ENCODE results near the gene FEZF1.

Gene FEZF1

DNA sequence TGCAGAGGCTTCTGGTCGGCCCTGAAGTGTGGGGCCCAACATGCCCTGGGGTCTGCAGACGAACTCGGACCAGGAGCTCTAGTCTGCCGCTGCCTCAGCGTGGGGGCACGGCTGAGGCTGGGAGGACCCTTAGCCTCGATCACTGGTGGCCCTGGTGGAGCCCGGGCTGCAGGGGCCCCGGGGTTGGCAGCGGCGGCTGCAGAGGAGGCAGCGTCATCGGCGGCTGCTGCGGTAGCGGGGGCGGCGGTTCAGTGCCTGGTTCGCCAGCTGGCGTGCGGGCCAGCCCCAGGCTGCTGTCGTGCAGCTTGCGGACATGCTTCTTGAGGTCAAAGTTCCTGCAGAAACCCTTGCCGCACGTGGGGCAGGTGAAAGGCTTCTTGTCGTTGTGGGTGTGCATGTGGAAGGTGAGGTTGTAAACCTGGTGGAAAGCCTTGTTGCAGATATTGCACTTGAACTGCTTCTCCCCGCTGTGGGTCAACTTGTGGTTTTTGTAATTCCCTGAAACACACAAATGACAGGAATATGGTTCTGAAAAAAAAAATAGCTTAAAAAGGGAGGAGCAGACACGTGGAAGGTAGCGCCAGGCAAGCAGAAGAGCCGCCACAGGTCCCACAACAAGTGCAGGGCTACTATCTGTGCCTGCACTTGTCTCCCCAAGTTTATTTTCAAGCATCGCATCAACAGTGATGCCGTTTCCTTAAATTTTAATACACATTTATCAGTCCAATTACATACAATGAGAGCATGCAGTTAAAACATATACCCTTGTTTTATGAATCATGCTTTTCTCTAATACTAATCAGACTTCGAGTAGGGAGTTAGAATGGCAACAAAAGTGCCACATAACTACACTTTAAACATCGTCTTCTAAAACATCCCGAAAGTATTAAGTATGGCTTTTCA, 2.4 kb downstream of the FEZF1 start:
- H3K4me3 ChIP-seq (ENCODE audit: low read depth, low read length): no peak overlapping the region
- TF ChIP-seq, protein P1, sequence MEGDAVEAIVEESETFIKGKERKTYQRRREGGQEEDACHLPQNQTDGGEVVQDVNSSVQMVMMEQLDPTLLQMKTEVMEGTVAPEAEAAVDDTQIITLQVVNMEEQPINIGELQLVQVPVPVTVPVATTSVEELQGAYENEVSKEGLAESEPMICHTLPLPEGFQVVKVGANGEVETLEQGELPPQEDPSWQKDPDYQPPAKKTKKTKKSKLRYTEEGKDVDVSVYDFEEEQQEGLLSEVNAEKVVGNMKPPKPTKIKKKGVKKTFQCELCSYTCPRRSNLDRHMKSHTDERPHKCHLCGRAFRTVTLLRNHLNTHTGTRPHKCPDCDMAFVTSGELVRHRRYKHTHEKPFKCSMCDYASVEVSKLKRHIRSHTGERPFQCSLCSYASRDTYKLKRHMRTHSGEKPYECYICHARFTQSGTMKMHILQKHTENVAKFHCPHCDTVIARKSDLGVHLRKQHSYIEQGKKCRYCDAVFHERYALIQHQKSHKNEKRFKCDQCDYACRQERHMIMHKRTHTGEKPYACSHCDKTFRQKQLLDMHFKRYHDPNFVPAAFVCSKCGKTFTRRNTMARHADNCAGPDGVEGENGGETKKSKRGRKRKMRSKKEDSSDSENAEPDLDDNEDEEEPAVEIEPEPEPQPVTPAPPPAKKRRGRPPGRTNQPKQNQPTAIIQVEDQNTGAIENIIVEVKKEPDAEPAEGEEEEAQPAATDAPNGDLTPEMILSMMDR (IDR thresholded peaks at IDR 0.05; ENCODE audit: low read depth, low read length, missing control alignments): no peak
- DNase-seq (ENCODE audit: low read depth): no peak

DNA sequence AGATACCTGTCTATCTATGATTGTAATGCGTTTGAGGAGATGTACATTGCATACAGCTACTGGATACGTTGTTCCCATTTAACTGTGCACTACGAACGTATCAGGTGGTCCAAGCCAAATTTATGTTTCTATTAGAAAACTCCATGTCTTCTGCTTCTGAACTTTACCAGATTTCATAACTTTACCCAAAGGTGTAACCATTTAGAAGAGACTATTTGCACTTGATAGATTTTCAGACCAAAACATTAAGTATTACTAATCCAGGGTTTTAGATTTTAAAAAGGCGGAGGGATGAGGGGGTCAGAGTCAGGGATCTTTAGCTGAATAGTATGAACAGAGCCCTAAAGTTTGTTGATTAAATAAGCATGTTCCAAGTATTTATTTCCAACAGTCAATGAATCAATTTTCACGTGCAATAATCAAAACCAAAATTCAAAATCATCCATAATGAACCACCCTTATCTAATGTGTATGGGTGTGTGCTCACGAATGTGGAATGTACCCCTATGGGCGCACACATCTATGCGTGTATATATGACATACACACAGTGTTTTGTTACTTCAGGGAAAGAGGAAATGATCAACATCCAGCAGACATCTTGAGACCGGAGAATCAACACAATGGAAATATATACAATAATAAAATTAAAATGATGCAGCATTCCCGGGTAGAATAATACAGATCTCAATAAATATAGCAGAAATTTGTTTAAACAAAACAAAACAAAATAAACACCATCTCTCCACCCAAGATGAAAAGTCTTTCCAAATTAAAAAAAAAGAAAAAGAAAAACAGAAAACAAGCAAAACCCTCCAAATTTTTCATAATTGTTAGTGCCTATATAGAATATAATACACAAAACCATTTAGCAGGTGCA, 3.4 kb downstream of the FEZF1 start:
- TF ChIP-seq, protein P1 (IDR thresholded peaks at IDR 0.05; ENCODE audit: low read depth, low read length, missing control alignments): no peak
- no peak for DNase-seq (ENCODE audit: low read depth)
- H3K4me3 ChIP-seq (ENCODE audit: low read depth, low read length): no peak overlapping the region

DNA sequence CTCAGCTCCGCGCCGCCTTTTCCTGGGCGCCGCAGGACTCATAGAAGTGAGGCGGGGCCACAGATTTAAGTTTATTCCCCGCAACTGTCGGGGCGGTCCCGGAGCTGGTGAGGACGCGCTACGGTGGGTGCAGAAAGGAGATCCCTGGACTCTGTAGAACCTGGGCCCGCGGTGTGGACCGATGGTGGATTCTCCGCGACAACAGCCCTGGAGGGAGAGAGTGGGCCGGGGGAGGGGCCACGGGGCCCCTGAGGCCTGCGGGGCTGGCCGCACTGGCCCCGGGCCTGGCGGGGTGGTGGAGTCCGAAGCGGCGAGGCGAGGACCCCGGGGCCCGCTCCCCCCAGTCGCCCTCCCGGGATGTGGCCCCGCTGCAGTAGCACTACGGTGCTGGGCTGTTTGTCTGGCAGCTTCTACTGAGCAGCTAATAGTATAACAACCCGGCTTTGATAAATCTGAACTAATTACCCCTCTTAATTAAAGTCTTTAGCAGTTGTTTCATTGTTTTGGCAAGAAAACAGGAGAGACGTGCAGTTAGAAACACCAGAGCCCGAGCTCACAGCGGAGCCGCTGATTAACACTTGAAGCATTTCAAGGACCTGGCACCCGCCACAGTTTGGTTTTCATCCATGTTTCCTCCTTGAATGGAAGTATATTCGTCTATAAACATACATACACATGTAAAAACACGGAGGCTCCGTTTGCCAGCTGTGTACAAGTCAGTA, 4.2 kb downstream of the FEZF1 start:
- no peak overlapping the region for H3K4me3 ChIP-seq (ENCODE audit: low read depth, low read length)
- DNase-seq (ENCODE audit: low read depth): no peak
- TF ChIP-seq, protein P1 (IDR thresholded peaks at IDR 0.05; ENCODE audit: low read depth, low read length, missing control alignments): no peak

DNA sequence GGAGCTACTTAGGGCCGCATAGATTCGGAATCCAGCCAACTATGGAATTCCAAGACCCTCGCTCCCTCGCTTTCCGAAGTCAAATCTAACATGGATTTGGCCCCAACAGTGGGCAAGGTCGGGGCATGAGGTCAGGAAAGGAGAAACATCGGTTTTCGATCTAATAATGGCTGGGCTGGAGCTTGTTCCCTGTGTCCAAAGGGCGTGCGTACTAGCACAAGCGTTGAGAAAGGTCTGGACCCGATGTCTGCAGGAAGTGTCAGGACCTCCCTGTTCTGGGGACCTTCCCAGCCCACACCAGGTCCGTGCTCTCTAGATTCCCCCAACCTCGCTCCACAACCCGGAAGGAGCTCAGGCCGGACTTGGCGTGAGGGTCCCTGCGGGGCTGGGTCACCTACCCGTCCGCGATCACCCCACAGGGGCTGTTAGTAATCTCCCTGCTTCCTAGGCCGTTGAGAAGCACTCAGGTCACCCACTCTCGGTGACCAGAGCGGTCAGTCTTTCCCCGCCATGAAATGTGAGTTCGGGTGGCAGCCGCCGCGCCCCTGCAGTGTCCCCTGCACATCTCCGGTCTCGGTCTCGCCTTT, 4.8 kb downstream of the FEZF1 start:
- no peak for DNase-seq (ENCODE audit: low read depth)
- TF ChIP-seq, protein P1 (IDR thresholded peaks at IDR 0.05; ENCODE audit: low read depth, low read length, missing control alignments): no peak
- H3K4me3 ChIP-seq (ENCODE audit: low read depth, low read length): no peak overlapping the region

DNA sequence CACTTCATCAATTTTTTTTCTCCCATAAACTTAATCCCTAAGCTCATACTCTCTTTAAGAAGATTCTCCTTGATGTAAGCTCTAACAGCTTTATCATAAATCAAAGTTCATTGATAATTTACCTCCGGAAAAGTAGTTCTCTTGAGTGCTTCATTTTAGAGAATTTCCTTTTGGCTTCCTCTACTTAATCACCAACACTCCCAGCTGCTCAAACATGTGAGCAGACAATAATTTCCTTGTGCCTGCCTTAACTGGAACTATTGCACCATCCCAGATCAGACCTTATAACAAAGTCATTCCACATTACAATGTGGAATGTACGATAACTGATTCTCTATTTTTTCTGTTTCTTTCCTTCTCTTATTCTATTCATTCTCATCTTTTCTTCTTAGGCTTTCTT, 5.9 kb downstream of the FEZF1 start:
- DNase-seq (ENCODE audit: low read depth): no peak
- H3K4me3 ChIP-seq (ENCODE audit: low read depth, low read length): no peak overlapping the region
- TF ChIP-seq, protein P1 (IDR thresholded peaks at IDR 0.05; ENCODE audit: low read depth, low read length, missing control alignments): no peak

DNA sequence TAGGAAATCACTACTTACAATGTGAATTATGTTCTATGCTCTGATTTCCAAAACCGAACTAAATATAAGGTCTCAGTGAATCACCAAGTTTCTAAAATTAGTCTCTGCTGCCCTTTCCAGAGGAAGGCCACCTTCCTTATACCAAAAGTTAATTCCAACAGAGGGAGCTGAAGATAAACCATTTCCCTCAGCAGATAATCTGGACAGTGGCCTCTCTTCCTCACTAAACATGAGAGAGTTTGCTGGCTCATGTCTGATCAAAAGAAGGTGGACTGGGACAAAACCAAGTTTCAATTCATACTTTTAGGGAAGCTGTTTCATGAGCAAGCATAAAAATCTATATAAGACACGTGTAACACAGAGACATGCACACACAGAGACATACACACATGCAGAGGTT, 6.4 kb downstream of the FEZF1 start:
- DNase-seq (ENCODE audit: low read depth): no peak
- TF ChIP-seq, protein P1 (IDR thresholded peaks at IDR 0.05; ENCODE audit: low read depth, low read length, missing control alignments): no peak
- no peak overlapping the region for H3K4me3 ChIP-seq (ENCODE audit: low read depth, low read length)
